Measurements from ENCODE around the gene GPATCH1. TPM values are rescaled to one million over a fixed set of nuclear protein-coding genes. Genes with fewer than 3 reads are reported as not detected.
"Not testable (repeated sequence)": the region's sequence is repeated elsewhere in the genome, so short reads cannot be mapped to it uniquely, and the experiment has no call there.

GPATCH1 gene
- total RNA-seq, 2 experiments from 2014 or later = 12.7 to 13.6 TPM

DNA sequence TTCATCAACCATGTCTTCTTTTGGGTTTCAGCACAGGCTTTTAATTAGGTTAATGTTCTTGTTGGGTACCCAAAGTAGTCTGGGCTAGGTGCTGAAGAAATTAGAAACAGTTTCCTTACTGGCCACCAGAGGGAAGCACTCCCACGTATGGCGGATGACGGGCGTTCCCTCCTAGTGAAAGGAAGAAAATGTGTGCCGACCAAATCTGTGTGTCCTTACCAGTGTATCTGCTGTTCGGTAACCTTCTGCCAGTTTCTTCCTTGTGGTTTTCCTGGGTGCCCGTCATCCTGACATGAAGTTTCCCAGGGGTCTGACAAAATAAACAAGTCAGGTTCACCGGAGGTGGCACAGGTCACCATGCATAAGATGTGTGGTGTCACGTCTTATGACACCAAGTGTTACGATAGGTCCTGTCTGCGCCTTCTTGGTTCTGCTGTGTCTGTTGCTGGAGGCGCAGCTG, 45.0 kb downstream of the GPATCH1 start:
- no peak overlapping the region for H3K27ac Mint-ChIP-seq
- peaks cover 13% of the 10 kb centered on the region for H3K4me1 Mint-ChIP-seq (ENCODE audit: low read depth)
- POLR2A ChIA-PET = interaction anchor here (1.6 kb wide), 1 partner anchor 51 kb away, joined by 10 read pairs; no protein-coding TSS in a partner anchor
- H3K36me3 Mint-ChIP-seq (ENCODE audit: low read depth) = peaks cover 29% of the 10 kb centered on the region
- peak; percentile 88 for ATAC-seq
- CTCF ChIA-PET = interaction anchor here (0.8 to 4.8 kb wide), 9 partner anchors 9 to 157 kb away, joined by 3 to 45 read pairs (median 7); no protein-coding TSS in a partner anchor
- no peaks in the 10 kb centered on the region for H3K9me3 Mint-ChIP-seq (ENCODE audit: insufficient read depth)
- H3K27me3 Mint-ChIP-seq (ENCODE audit: low read depth) = no peaks in the 10 kb centered on the region
- DNase-seq = peak; percentile 74
- no peak overlapping the region for H3K4me3 Mint-ChIP-seq

DNA sequence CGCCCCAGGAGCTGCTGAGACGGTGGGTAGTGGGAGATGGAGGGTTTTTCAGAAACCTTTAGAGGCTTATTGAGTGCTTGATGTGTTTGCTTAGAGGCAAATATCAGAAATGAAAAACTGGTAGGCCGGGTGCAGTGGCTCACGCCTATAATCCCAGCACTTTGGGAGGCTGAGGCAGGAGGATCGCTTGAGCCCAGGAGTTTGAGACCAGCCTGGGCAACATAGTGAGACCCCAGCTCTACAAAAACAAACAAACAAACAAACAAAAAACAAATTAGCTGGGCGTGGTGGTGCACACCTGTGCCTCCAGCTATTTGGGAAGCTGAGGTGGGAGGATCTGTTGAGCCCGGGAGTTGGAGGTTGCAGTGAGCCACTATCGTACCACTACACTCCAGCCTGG, 45.7 kb downstream of the GPATCH1 start:
- Mint-ChIP-seq H3K36me3 (ENCODE audit: low read depth) (peaks cover 28% of the 10 kb centered on the region), H3K4me1 (ENCODE audit: low read depth) (peaks cover 13% of the 10 kb centered on the region)
- H3K9me3 Mint-ChIP-seq (ENCODE audit: insufficient read depth); H3K27ac Mint-ChIP-seq; DNase-seq; ATAC-seq; H3K4me3 Mint-ChIP-seq; POLR2A ChIA-PET; H3K27me3 Mint-ChIP-seq (ENCODE audit: low read depth): not testable (repeated sequence)
- CTCF ChIA-PET = interaction anchor here (0.6 to 4.8 kb wide), 6 partner anchors 18 to 151 kb away, joined by 3 to 45 read pairs (median 5); no protein-coding TSS in a partner anchor

DNA sequence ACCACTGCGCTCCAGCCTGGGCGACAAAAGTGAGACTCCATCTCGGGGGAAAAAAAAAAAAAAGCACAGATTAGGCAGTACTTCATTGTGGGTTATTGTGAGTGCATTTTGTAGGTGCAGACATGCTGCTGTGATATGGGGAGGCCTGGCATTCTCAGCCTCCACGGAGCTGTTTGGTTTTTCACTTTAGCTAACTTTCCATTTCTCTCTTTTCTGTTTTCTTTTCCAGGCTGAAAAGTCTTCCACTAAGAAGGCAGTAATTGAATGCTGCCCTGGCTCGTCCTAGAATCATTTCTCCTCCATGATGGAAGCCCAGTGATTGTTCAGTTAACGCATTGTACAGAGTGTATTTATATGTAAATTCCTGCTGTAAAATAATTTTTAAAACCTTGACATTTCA, 48.9 kb downstream of the GPATCH1 start:
- Mint-ChIP-seq H3K27me3 (ENCODE audit: low read depth) (no peaks in the 10 kb centered on the region), H3K4me3 (no peak overlapping the region), H3K9me3 (ENCODE audit: insufficient read depth) (no peaks in the 10 kb centered on the region), H3K27ac (no peak overlapping the region), H3K36me3 (ENCODE audit: low read depth) (peaks cover 25% of the 10 kb centered on the region), H3K4me1 (ENCODE audit: low read depth) (peaks cover 6% of the 10 kb centered on the region)
- POLR2A ChIA-PET = no interaction called here
- CTCF ChIA-PET = interaction anchor here (1.2 kb wide), 1 partner anchor 14 kb away, joined by 3 read pairs; no protein-coding TSS in a partner anchor
- DNase-seq (no peak), ATAC-seq (no peak)

DNA sequence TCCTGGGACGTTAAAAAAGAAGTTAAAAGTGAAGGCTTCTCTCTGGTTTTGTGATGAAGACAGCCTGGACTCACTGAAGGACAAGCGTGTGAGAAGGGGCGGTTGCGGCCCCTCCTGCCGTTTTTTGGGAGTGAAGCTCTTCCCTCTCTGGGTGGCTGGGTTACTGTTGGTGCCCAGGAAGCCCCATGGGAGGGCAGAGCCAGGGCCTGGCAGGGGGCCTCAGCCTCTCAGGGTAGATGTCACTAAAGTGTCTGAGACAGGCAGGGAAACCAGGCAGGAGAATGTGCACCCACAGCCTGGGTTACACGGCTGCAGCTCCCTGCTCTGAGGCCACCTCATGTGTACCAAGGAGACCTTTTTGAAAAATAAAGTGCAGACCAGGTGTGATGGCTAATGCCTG, 49.5 kb downstream of the GPATCH1 start:
- Mint-ChIP-seq H3K4me3 (no peak overlapping the region), H3K27me3 (ENCODE audit: low read depth) (no peaks in the 10 kb centered on the region), H3K27ac (peak overlapping the region; percentile 20), H3K36me3 (ENCODE audit: low read depth) (peaks cover 23% of the 10 kb centered on the region), H3K4me1 (ENCODE audit: low read depth) (peaks cover 11% of the 10 kb centered on the region), H3K9me3 (ENCODE audit: insufficient read depth) (no peaks in the 10 kb centered on the region)
- ATAC-seq (no peak), DNase-seq (no peak)
- ChIA-PET POLR2A (no interaction called here), CTCF (interaction anchor here (1.2 kb wide), 1 partner anchor 14 kb away, joined by 3 read pairs; no protein-coding TSS in a partner anchor)

DNA sequence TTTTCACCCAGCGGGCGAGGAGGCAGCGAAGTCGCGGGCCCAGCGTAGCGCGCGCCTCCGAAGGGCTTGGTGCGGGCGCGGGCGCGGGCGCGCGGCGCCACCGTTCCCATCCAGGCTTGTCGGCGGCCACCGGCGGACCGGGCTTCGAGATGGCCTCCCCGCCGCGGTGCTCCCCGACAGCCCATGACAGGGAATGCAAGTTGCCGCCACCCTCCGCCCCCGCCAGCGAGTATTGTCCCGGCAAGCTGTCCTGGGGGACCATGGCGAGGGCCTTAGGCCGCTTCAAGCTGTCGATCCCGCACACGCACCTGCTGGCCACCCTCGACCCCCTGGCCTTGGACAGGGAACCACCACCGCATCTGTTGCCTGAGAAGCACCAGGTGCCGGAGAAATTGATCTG, 51.0 kb downstream of the GPATCH1 start, which contains the start of gene WDR88:
Gene WDR88 (plus strand): TSS at position 94 of the 400 bp plus-strand sequence. CDS start 56 bp downstream, at position 150.
- DNase-seq = no peak
- POLR2A ChIA-PET = no interaction called here
- no peak within 1 kb of the TSS for H3K4me3 Mint-ChIP-seq
- no peaks in the 10 kb centered on the region for H3K27me3 Mint-ChIP-seq (ENCODE audit: low read depth)
- H3K27ac Mint-ChIP-seq = peak within 1 kb of the TSS; percentile 9
- peaks cover 5% of the 10 kb centered on the region for H3K4me1 Mint-ChIP-seq (ENCODE audit: low read depth)
- no peak for ATAC-seq
- no peaks in the 10 kb centered on the region for H3K9me3 Mint-ChIP-seq (ENCODE audit: insufficient read depth)
- peaks cover 14% of the 10 kb centered on the region for H3K36me3 Mint-ChIP-seq (ENCODE audit: low read depth)
- CTCF ChIA-PET = interaction anchor here (1.2 kb wide), 1 partner anchor 52 kb away, joined by 3 read pairs; no protein-coding TSS in a partner anchor

DNA sequence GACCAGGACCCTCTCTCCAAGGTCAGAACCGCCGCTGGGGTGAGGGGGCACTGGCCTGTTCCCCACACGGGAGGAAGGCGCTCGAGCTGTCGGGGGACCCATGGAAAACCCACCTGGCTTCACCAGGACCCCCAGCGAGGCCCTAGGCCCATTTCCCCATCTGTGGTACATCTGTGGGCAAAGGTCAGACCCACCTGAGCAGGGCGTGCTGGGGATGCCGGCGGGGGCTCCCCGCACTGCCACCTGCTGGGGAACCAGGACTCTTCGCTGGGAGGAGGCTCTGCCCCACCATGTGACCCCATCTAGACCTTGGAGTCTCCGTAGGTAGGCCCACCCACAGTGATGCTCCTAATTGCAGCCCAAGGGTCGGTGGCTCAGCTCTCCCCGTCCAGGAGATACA, 51.4 kb downstream of the GPATCH1 start:
- DNase-seq (no peak), ATAC-seq (no peak)
- Mint-ChIP-seq H3K4me3 (no peak overlapping the region), H3K9me3 (ENCODE audit: insufficient read depth) (no peaks in the 10 kb centered on the region), H3K27ac (peak overlapping the region; percentile 9), H3K4me1 (ENCODE audit: low read depth) (peaks cover 5% of the 10 kb centered on the region), H3K27me3 (ENCODE audit: low read depth) (no peaks in the 10 kb centered on the region), H3K36me3 (ENCODE audit: low read depth) (peaks cover 14% of the 10 kb centered on the region)
- ChIA-PET CTCF (no interaction called here), POLR2A (no interaction called here)

DNA sequence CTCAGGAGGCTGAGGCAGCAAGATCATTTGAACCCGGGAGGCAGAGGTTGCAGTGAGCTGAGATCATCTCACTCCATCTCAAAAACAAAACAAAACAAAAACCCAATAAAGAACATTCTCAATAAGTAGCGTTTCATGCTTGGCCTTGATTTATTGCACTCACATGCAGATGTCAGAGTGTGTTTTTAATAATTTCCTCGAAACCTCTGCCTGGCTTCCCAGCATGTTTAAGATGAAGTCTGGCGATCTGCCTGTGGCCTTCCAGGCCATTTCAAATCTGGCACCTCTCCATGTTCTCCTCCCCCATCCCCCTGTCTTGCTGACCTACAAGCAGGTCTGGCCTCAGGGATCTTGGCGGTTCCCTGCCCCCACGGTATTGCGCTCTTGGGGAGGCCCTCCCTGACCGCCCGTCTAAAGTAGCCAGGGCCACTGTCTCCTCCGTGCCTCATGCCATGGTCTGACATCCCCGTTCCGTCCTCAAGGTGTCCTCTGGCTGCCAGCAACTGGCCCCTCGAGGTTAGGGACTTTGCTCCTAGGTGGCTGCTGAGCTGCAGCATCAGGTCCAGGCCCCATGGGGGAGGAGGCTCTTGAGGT, 52.6 kb downstream of the GPATCH1 start:
- peaks cover 5% of the 10 kb centered on the region for H3K4me1 Mint-ChIP-seq (ENCODE audit: low read depth)
- ChIA-PET CTCF (no interaction called here), POLR2A (no interaction called here)
- peak overlapping the region; percentile 46 for H3K27ac Mint-ChIP-seq
- DNase-seq (no peak), ATAC-seq (no peak)
- peaks cover 8% of the 10 kb centered on the region for H3K36me3 Mint-ChIP-seq (ENCODE audit: low read depth)
- no peaks in the 10 kb centered on the region for H3K27me3 Mint-ChIP-seq (ENCODE audit: low read depth)
- H3K9me3 Mint-ChIP-seq (ENCODE audit: insufficient read depth) = no peaks in the 10 kb centered on the region
- H3K4me3 Mint-ChIP-seq = no peak overlapping the region

DNA sequence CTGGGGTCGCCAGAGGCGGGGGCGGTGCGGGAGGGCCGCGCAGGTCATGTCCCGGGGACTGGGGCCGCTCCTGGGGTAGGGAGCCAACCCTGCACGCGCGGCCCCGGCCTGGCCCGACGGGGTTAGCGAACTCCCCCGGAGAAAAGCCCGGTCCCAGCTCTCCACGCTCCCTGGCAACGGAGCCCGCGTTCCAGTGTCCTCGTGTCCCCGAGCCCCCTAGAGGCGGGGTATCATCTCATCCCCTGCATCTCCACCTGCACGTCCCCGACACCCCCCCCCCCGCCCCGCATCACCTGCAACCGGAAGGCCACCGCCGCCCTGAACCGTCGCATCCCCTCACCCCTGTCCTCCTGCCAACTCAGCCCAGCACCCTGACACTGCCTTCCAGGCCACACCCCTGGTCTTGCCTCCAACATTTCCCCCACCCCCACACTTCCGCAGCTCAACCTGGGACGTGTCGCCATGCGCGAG, 53.6 kb downstream of the GPATCH1 start:
- no peaks in the 10 kb centered on the region for H3K9me3 Mint-ChIP-seq (ENCODE audit: insufficient read depth)
- H3K4me3 Mint-ChIP-seq = peak overlapping the region; percentile 49
- H3K27ac Mint-ChIP-seq = no peak overlapping the region
- peaks cover 7% of the 10 kb centered on the region for H3K27me3 Mint-ChIP-seq (ENCODE audit: low read depth)
- CTCF ChIA-PET = interaction anchor here (1.0 to 1.8 kb wide), 2 partner anchors 15 to 50 kb away, joined by 4 to 7 read pairs; no protein-coding TSS in a partner anchor
- peaks cover 5% of the 10 kb centered on the region for H3K4me1 Mint-ChIP-seq (ENCODE audit: low read depth)
- POLR2A ChIA-PET = interaction anchor here (0.6 to 1.2 kb wide), 3 partner anchors 25 to 243 kb away, joined by 3 to 4 read pairs (median 3); no protein-coding TSS in a partner anchor
- peaks cover 5% of the 10 kb centered on the region for H3K36me3 Mint-ChIP-seq (ENCODE audit: low read depth)
- ATAC-seq (peak; percentile 79), DNase-seq (peak; percentile 67)

DNA sequence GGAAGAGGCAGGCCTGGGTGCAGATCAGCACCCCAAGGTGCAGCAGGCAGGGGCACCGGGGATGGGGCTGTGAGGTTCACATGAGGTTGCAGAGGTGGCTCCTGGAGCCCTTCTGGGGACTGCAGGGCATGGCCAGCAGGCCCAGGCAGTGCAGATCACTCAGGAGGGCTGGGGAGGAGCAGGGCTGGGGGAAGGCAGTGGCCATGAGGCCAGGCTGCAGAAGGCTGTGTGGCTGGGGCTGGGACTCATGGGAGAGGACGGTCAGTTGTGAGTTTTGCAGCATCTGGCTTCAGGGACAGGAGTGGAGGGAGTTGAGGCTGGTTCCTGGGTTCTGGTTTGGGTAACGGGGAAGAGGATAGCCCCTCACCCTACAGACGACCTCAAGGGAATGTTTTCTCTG, 58.2 kb downstream of the GPATCH1 start:
- Mint-ChIP-seq H3K4me3 (no peak overlapping the region), H3K4me1 (ENCODE audit: low read depth) (peaks cover 10% of the 10 kb centered on the region), H3K27ac (no peak overlapping the region), H3K27me3 (ENCODE audit: low read depth) (peaks cover 10% of the 10 kb centered on the region), H3K9me3 (ENCODE audit: insufficient read depth) (no peaks in the 10 kb centered on the region), H3K36me3 (ENCODE audit: low read depth) (no peaks in the 10 kb centered on the region)
- ATAC-seq = no peak
- no peak for DNase-seq
- POLR2A ChIA-PET = interaction anchor here (1.9 kb wide), 1 partner anchor 38 kb away, joined by 5 read pairs; no protein-coding TSS in a partner anchor
- CTCF ChIA-PET = no interaction called here

DNA sequence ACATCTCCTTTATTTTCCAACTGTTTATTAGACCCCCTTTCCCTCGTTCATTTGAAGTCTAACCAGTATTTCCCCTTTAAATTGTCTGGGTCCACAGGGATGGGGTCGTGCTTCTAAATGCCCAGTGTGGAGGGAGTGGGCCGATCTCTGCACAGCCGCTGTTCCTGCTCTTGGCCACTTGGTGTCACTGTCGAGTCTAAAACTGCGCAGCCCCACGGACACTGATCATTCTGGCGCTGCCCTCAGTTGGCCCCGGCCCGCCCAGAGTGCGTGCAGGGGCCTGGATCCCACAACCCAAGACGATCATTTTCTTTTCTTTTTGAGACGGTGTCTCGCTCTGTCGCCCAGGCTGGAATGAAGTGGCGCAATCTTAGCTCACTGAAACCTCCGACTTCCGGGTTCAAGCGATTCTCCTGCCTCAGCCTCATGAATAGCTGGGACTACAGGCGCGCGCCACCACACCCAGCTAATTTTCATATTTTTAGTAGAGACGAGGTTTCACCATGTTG, 63.0 kb downstream of the GPATCH1 start:
- H3K36me3 Mint-ChIP-seq (ENCODE audit: low read depth) = no peaks in the 10 kb centered on the region
- CTCF ChIA-PET = interaction anchor here (0.9 to 4.0 kb wide), 17 partner anchors 9 to 262 kb away, joined by 3 to 57 read pairs (median 5); no protein-coding TSS in a partner anchor
- no peak overlapping the region for H3K27ac Mint-ChIP-seq

DNA sequence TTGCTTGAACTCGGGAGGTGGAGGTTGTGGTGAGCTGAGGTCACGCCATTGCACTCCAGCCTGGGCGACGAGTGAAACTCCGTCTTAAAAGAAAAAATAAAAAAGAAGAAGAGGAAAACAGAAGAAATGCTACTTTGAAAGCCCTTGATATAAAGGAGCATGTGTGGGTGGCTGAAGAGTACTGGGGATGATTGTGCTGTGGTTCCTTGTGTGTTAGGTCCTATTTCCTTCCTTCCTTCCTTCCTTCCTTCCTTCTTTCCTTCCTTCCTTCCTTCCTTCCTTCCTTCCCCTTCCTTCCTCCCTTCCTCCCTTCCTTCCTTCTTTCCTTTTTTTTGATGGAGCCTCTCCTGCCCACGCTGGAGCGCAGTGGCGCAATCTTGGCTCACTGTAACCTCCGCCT, 65.2 kb downstream of the GPATCH1 start:
- Mint-ChIP-seq H3K4me1 (ENCODE audit: low read depth) (peaks cover 7% of the 10 kb centered on the region), H3K9me3 (ENCODE audit: insufficient read depth) (no peaks in the 10 kb centered on the region), H3K4me3 (no peak overlapping the region), H3K27me3 (ENCODE audit: low read depth) (peaks cover 4% of the 10 kb centered on the region), H3K27ac (no peak overlapping the region), H3K36me3 (ENCODE audit: low read depth) (no peaks in the 10 kb centered on the region)
- ChIA-PET CTCF (interaction anchor here (3.1 to 4.0 kb wide), 2 partner anchors 31 to 39 kb away, joined by 37 to 57 read pairs; no protein-coding TSS in a partner anchor), POLR2A (no interaction called here)
- DNase-seq (no peak), ATAC-seq (no peak)

More for the DNA sequence above, 63.0 kb downstream of the GPATCH1 start:
- Mint-ChIP-seq H3K4me3 (no peak overlapping the region), H3K9me3 (ENCODE audit: insufficient read depth) (no peaks in the 10 kb centered on the region), H3K27me3 (ENCODE audit: low read depth) (peaks cover 9% of the 10 kb centered on the region), H3K4me1 (ENCODE audit: low read depth) (peaks cover 7% of the 10 kb centered on the region)
- DNase-seq (peak; percentile 75), ATAC-seq (peak; percentile 98)
- POLR2A ChIA-PET = interaction anchor here (1.1 kb wide), 1 partner anchor 33 kb away, joined by 5 read pairs; no protein-coding TSS in a partner anchor

DNA sequence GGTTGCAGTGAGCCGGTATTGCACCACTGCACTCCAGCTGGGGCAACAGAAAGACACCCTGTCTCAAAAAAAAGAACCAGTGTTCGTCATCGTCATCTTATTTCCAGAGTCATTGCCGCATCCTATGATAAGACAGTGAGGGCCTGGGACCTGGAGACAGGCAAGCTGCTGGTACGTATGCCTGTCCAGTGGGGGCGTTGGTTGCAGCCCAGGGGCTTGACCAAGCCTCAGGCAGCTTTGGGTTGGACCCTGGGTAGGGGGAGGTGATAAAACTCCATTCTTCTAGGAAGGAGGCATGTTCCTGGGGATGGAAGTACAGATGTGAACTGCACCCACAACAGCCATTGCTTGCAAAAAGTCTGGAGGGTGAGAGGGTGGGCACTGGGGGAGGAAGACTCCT, 66.6 kb downstream of the GPATCH1 start:
- ATAC-seq (no peak), DNase-seq (no peak)
- Mint-ChIP-seq H3K4me1 (ENCODE audit: low read depth) (peaks cover 7% of the 10 kb centered on the region), H3K27ac (no peak overlapping the region), H3K36me3 (ENCODE audit: low read depth) (no peaks in the 10 kb centered on the region), H3K4me3 (no peak overlapping the region), H3K27me3 (ENCODE audit: low read depth) (no peaks in the 10 kb centered on the region), H3K9me3 (ENCODE audit: insufficient read depth) (no peaks in the 10 kb centered on the region)
- ChIA-PET POLR2A (interaction anchor here (0.7 kb wide), 1 partner anchor 141 kb away, joined by 3 read pairs; no protein-coding TSS in a partner anchor), CTCF (interaction anchor here (1.2 to 4.0 kb wide), 2 partner anchors 10 to 37 kb away, joined by 3 to 57 read pairs; no protein-coding TSS in a partner anchor)
